Astrocyte (in vitro differentiated cells and primary cell): Measurements from ENCODE around the gene SLC35A2. TPM values are rescaled to one million over a fixed set of nuclear protein-coding genes. Genes with fewer than 3 reads are reported as not detected.

ENCODE experiments used
- DNase-seq: peaks from one replicate; pipeline ENCODE4 v3.0.0-alpha.2; 2010; ENCODE audit warnings: low read depth
- FAIRE-seq: peaks from 2 replicates; lab custom pipeline; 2011; peaks lifted over from hg19 to GRCh38; lab: Jason Lieb, UNC
- H2AFZ ChIP-seq: 2 replicates; pipeline ENCODE4 v1.6.0; 2012; ENCODE audit warnings: low read depth, low read length, inconsistent platforms
- H3K27ac ChIP-seq: 2 replicates; pipeline ENCODE4 v1.5.1; 2011; ENCODE audit warnings: low read depth, low read length, inconsistent platforms
- H3K27me3 ChIP-seq: 2 replicates; pipeline ENCODE4 v1.6.0; 2011; ENCODE audit warnings: low read length, inconsistent platforms; ENCODE audit not compliant: insufficient read depth
- H3K36me3 ChIP-seq: 2 replicates; pipeline ENCODE4 v1.5.1; 2011; ENCODE audit warnings: low read length, inconsistent platforms; ENCODE audit not compliant: insufficient read depth
- H3K4me1 ChIP-seq: 2 replicates; pipeline ENCODE4 v1.5.1; 2011; ENCODE audit warnings: low read length, inconsistent platforms; ENCODE audit not compliant: insufficient read depth
- H3K4me2 ChIP-seq: 2 replicates; pipeline ENCODE4 v1.6.0; 2012; ENCODE audit warnings: low read length, inconsistent platforms
- H3K4me3 ChIP-seq: 2 replicates; pipeline ENCODE4 v1.5.1; 2011; ENCODE audit warnings: low read depth, mild to moderate bottlenecking, low read length, inconsistent platforms; ENCODE audit not compliant: insufficient read depth
- H3K79me2 ChIP-seq: 2 replicates; pipeline ENCODE4 v1.6.0; 2012; ENCODE audit warnings: mild to moderate bottlenecking, low read length, inconsistent platforms; ENCODE audit not compliant: insufficient read depth
- H3K9ac ChIP-seq: 2 replicates; pipeline ENCODE4 v1.6.0; 2012; ENCODE audit warnings: mild to moderate bottlenecking, low read length, inconsistent platforms
- H3K9me3 ChIP-seq: 2 replicates; pipeline ENCODE4 v1.5.1; 2012; ENCODE audit warnings: low read depth, mild to moderate bottlenecking, low read length, inconsistent platforms; ENCODE audit not compliant: insufficient read depth
- H4K20me1 ChIP-seq: 2 replicates; pipeline ENCODE4 v1.6.0; 2012; ENCODE audit warnings: low read length, inconsistent platforms; ENCODE audit not compliant: insufficient read depth
- H3K27ac Mint-ChIP-seq: one replicate; pipeline ENCODE4 v1.8.0; 2021; ENCODE audit warnings: mild to moderate bottlenecking, mixed read lengths; ENCODE audit not compliant: unreplicated experiment
- H3K27me3 Mint-ChIP-seq: one replicate; pipeline ENCODE4 v1.8.0; 2021; ENCODE audit warnings: low read depth, mixed read lengths; ENCODE audit not compliant: unreplicated experiment
- H3K36me3 Mint-ChIP-seq: one replicate; pipeline ENCODE4 v1.8.0; 2021; ENCODE audit warnings: low read depth, mixed read lengths; ENCODE audit not compliant: unreplicated experiment
- H3K4me1 Mint-ChIP-seq: one replicate; pipeline ENCODE4 v1.8.0; 2021; ENCODE audit warnings: low read depth, mixed read lengths; ENCODE audit not compliant: unreplicated experiment
- H3K4me3 Mint-ChIP-seq: one replicate; pipeline ENCODE4 v1.8.0; 2021; ENCODE audit warnings: mild to moderate bottlenecking, moderate library complexity, mixed read lengths; ENCODE audit not compliant: unreplicated experiment
- H3K9me3 Mint-ChIP-seq: one replicate; pipeline ENCODE4 v1.8.0; 2021; ENCODE audit warnings: mild to moderate bottlenecking, mixed read lengths; ENCODE audit not compliant: unreplicated experiment
- EZH2 ChIP-seq: IDR thresholded peaks from 2 replicates; pipeline ENCODE4 v1.6.1; 2012; ENCODE audit warnings: mild to moderate bottlenecking, low read length, inconsistent platforms; ENCODE audit not compliant: insufficient read depth
- total RNA-seq: library from RNA; stranded (reverse); gene quantifications from 2 replicates; pipeline ENCODE4 v1.2.1, GENCODE V29; 2021
- TF ChIP-seq, protein P1 (sequence below): IDR thresholded peaks from 2 replicates; pipeline ENCODE4 v1.5.1; 2011; ENCODE audit warnings: low read depth, mild to moderate bottlenecking, inconsistent platforms, low read length, moderate library complexity; ENCODE audit not compliant: insufficient read depth

SLC35A2 gene
- total RNA-seq, 1 donor from 2014 or later: 54.3 TPM

DNA sequence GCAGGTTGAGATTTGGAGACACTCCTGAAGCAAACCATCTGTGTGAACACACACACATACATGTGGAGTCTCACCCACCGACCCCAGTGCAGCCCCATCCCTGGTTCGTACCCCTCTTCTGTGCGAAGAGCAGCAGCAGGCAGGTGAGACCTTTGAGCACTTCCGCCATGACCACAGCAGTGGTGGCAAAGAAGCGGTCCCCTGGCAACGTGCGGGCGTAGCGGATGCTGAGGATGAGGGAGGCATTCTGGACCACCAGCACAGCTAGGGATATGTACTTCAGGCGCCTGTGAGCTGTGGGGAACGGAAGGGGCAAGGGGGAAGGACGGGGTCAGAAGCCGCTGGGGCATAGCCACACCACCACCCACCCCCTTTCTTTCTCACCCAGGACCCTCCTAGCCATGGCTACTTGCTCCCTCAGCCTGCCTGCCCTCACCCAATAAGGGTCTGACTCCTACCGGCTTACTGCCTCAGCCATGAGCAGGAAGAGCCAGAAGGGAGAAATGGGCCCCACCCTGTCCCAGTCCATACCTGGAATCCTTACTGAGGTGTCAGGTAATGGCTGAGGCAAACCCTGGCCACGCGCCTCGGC, 1.6 kb downstream of the SLC35A2 start:
- H3K79me2 ChIP-seq: peaks cover 36% of the 10 kb centered on the region
- H3K4me1 ChIP-seq: peaks cover 11% of the 10 kb centered on the region
- no peaks in the 10 kb centered on the region for H3K9me3 Mint-ChIP-seq
- FAIRE-seq (no peak), DNase-seq (no peak)
- H3K27me3 Mint-ChIP-seq: no peaks in the 10 kb centered on the region
- H3K4me3 Mint-ChIP-seq: peak overlapping the region; percentile 98
- H3K9ac ChIP-seq: peak overlapping the region; percentile 99
- no peaks in the 10 kb centered on the region for H3K9me3 ChIP-seq
- no peak overlapping the region for H2AFZ ChIP-seq
- H3K27me3 ChIP-seq: no peaks in the 10 kb centered on the region
- peak overlapping the region; percentile 97 for H3K4me2 ChIP-seq
- peak overlapping the region; percentile 98 for H3K4me3 ChIP-seq
- TF ChIP-seq, protein P1, sequence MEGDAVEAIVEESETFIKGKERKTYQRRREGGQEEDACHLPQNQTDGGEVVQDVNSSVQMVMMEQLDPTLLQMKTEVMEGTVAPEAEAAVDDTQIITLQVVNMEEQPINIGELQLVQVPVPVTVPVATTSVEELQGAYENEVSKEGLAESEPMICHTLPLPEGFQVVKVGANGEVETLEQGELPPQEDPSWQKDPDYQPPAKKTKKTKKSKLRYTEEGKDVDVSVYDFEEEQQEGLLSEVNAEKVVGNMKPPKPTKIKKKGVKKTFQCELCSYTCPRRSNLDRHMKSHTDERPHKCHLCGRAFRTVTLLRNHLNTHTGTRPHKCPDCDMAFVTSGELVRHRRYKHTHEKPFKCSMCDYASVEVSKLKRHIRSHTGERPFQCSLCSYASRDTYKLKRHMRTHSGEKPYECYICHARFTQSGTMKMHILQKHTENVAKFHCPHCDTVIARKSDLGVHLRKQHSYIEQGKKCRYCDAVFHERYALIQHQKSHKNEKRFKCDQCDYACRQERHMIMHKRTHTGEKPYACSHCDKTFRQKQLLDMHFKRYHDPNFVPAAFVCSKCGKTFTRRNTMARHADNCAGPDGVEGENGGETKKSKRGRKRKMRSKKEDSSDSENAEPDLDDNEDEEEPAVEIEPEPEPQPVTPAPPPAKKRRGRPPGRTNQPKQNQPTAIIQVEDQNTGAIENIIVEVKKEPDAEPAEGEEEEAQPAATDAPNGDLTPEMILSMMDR: no peak
- no peak overlapping the region for H3K27ac Mint-ChIP-seq
- peaks cover 2% of the 10 kb centered on the region for H3K36me3 ChIP-seq
- peaks cover 20% of the 10 kb centered on the region for H4K20me1 ChIP-seq
- peaks cover 1% of the 10 kb centered on the region for H3K4me1 Mint-ChIP-seq
- H3K27ac ChIP-seq: no peak overlapping the region
- H3K36me3 Mint-ChIP-seq: peaks cover 4% of the 10 kb centered on the region

DNA sequence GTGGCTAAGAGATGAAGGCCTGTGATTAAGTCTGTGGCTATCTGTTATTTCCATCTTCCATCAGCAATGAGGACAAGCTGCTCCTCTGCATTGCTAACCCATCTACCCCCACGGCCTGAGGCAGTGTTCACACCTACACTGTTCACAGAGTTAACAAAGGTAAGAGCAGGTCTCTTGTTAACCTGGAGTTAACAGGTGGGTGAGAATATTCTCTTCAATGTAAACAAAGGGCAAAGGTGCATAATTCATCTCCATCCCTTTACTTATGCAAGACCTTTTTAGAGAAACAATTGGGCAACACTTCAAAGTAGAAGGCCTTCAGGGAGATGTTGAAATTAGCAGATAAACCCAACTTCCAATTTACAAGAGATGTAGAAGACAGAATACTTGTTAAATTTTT, 2.8 kb downstream of the SLC35A2 start:
- no peaks in the 10 kb centered on the region for H3K27me3 Mint-ChIP-seq
- no peaks in the 10 kb centered on the region for H3K9me3 ChIP-seq
- peaks cover 36% of the 10 kb centered on the region for H3K79me2 ChIP-seq
- H3K4me1 Mint-ChIP-seq: peaks cover 1% of the 10 kb centered on the region
- TF ChIP-seq EZH2: no peak
- TF ChIP-seq, protein P1: no peak
- no peak for DNase-seq
- H3K36me3 Mint-ChIP-seq: peaks cover 2% of the 10 kb centered on the region
- H2AFZ ChIP-seq: no peak overlapping the region
- no peak overlapping the region for H3K9ac ChIP-seq
- H3K9me3 Mint-ChIP-seq: no peaks in the 10 kb centered on the region
- H3K27ac Mint-ChIP-seq: no peak overlapping the region
- no peak for FAIRE-seq
- H3K4me3 Mint-ChIP-seq: no peak overlapping the region
- no peak overlapping the region for H3K4me3 ChIP-seq
- no peak overlapping the region for H3K4me2 ChIP-seq
- peaks cover 27% of the 10 kb centered on the region for H4K20me1 ChIP-seq
- no peaks in the 10 kb centered on the region for H3K27me3 ChIP-seq
- H3K4me1 ChIP-seq: peaks cover 11% of the 10 kb centered on the region
- no peak overlapping the region for H3K27ac ChIP-seq
- H3K36me3 ChIP-seq: peaks cover 6% of the 10 kb centered on the region

DNA sequence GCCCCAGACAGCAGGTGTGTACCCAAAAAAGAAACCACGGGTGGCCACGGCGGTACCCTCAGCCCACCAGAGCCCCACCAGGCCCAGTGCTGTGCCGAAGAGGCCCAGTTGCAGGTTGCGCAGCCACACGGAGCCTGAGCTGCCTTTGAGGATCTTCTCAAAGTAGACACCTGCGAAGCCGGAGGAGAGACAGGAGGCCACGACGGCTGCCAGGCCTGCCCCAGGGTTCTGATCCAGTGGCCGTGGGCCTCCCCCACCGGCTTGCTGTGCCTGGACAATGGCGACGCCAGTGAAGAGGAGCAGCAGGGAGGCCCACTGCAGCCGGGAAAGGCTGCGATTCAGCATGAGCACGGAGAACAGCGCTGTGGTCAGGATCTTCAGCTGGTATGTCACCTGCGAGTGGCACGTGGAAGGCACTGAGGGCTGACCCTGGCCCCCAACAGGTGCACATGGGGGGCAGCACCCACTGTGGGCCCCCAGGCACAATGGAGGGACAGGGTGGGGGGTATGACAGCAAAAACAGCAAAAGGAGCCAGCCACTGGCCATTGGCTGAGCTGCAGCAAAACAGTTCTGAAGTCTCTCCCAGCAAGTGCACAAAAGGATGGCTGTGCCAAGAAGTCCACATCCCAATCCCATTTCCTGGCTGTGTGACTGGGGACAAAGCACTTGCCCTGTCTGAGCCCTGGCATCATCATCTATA, 6.2 kb downstream of the SLC35A2 start:
- no peaks in the 10 kb centered on the region for H3K9me3 ChIP-seq
- H3K36me3 ChIP-seq: peaks cover 7% of the 10 kb centered on the region
- H3K27ac ChIP-seq: no peak overlapping the region
- Mint-ChIP-seq H3K4me3 (no peak overlapping the region), H3K9me3 (no peaks in the 10 kb centered on the region), H3K27me3 (no peaks in the 10 kb centered on the region), H3K36me3 (peaks cover 9% of the 10 kb centered on the region), H3K4me1 (no peaks in the 10 kb centered on the region), H3K27ac (no peak overlapping the region)
- H3K4me2 ChIP-seq: no peak overlapping the region
- TF ChIP-seq, protein P1: no peak
- no peak for TF ChIP-seq EZH2
- FAIRE-seq (no peak), DNase-seq (no peak)
- no peak overlapping the region for H2AFZ ChIP-seq
- peaks cover 35% of the 10 kb centered on the region for H3K79me2 ChIP-seq
- H3K27me3 ChIP-seq: no peaks in the 10 kb centered on the region
- no peak overlapping the region for H3K9ac ChIP-seq
- peaks cover 34% of the 10 kb centered on the region for H4K20me1 ChIP-seq
- no peak overlapping the region for H3K4me3 ChIP-seq
- H3K4me1 ChIP-seq: peaks cover 4% of the 10 kb centered on the region
